Measurements from ENCODE around the gene IDH3B.

DNA sequence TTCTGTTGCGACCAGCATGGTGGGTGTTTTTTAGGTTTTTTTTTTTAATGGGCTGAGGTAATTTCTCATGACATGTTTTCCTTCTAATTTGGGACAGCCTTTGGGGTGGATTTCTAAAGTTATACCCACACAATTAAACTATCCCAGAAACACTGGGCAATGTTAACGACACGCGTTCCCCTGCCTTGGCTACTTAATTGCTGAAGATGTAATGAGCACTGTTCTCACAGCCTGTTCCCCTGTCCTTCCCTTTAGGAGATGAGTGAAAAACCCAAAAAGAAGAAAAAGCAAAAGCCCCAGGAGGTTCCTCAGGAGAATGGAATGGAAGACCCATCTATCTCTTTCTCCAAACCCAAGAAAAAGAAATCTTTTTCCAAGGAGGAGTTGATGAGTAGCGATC lies 6.3 kb downstream of the IDH3B start:
- TF ChIP-seq CTCF (IDR thresholded peaks at IDR 0.05) (no peak), POLR2AphosphoS5 (IDR thresholded peaks at IDR 0.05; ENCODE audit: low read depth, low read length) (no peak)

All from Panc1 (cell line).